Measurements from ENCODE around the gene FAM110D.

Gene FAM110D

DNA sequence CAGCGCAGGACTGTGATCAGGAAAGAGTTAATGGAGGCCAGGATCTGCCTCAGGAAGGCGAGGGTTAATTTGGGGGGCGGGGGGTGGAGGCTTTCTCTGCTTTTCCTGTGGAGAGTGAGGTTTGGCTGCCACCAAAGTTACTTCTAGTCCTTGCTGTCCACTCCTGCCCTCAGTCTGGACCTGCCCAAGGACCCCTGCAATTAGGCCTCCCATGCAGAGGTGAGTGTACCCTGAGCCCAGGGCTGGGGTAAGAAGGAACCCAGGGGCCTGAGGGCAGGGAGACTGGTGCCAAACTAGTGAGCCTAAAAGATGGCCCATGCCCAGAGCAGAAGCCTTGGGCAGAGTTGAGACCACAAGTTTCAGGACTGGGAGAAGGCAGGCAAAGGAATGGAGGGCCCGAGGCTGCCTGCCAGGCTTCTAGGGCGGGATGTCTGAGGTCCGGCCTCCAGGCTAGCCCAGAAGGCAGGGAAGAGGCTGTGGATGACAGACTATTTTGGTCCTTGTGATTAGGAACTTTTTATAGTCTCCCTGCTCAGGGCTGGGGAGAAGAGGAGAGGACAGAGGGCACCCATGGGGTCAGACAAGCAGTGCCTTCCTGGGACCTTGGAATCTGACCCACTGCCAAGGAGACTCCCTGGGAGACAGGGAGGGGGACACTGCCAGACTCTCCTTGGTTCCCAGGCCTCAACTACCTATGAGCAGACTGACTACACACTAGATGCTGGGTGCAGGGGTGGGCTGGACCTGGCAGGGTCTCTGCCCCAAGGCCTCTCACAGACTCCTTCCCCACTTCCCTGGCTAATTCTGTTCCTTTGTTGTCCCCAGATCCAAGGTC lies at the start of gene FAM110D:
Gene FAM110D (plus strand): TSS at position 172 of the 835 bp plus-strand sequence. CDS start 2,213 bp downstream, outside the sequence.
- DNase-seq = no peak

DNA sequence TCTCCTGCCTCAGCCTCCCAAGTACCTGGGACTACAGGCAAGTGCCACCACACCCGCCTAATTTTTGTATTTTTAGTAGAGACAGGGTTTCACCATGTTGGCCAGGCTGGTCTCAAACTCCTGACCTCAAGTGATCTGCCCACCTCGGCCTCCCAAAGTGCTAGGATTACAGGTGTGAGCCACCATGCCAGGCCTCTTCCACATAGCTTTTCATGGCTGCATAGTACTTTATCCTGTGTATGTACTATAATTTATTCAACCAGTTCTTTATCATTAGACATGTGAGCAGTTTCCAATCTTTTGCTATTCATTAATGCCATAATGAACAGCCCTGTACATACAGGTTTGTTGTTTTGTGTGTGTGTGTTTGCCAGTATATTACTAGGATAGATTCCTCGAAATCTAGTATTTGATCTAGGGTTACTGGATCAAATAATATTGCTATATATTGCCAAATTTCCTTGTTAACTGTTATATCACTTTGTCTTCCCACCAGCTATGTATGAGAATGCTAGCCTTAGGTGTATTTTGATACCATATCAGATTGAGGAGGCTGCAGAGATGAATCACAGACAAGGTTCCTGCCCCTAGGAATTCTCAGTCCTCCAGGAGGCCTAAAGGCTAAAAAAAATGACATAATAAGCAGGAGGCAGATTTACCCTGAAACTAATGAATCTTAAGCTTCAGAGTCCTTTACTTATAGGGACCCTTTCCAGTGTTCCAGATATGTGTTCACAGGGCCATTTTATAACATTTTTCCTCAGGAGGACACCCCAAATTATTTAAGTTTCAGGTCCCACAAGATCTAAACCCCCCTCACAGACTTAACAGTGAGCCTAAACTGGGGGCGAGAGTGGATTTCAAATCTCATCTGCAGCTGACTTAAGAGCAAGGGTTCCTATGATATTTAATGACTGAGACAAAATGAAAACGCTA lies 49.4 kb upstream of the FAM110D start:
- peak in 1 of 3 experiments; percentile 39 for DNase-seq

- DNase-seq = peak; percentile 88 to 93 (median 89)
Measured at GRCh38 chr1:26110731-26111529, 47.9 kb upstream of the FAM110D start.

GRCh38 chr1:26111530-26112406 lies 47.1 kb upstream of the FAM110D start, which contains the start of gene PDIK1L:
PDIK1L (plus strand) TSS chr1:26111824; CDS start chr1:26114309, 2,485 bp downstream.
- peak; percentile 95 for DNase-seq

DNA sequence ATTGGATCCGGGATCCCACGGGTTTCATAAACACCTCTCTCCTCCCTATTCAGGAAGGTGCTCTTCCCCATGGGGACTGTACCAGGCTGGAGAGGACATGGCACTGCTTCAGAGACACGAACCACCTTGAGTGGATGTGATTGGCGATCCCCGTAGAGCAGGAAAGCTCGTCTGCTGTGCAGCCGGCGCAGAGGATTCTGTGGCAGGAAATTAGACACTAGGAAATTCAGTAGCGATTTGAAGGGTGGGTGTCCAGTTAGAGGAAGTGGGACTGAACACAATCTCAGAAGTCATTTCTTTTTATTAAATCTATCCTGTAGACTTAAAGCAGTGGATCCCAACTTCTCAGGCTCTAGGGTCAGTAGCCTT lies 46.5 kb upstream of the FAM110D start:
- DNase-seq = peak; percentile 74 to 87 (median 75)

DNA sequence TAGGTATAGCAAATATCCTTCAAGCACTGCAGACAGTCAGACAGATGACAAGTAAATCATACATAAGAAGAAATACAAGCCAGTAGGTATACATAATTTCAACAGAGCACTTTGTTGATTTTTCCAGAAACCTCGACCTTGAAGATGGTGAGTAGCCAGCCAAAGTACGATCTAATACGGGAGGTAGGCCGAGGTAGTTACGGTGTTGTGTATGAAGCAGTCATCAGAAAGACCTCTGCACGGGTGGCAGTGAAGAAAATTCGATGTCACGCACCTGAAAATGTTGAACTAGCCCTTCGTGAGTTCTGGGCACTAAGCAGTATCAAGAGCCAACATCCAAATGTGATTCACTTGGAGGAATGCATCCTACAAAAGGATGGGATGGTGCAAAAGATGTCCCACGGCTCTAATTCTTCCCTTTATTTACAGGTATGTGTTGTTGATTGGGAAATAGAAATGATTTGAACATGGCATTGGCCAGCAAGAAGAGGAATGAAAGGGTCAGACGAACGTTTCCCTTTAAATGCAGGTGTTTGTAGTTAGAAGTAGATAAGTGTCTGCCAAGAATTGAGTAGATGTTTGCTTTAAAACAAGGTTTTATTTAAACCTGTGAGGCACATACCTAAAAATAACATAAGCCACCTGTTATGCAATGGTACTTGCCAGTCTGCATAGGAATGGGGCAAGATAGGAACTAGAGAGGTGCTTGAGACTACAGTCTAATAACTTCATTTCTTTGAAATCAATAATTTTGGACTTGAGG lies 44.5 kb upstream of the FAM110D start:
- DNase-seq = no peak

- DNase-seq = no peak
Measured at GRCh38 chr1:26119892-26120608, 38.8 kb upstream of the FAM110D start.

DNA sequence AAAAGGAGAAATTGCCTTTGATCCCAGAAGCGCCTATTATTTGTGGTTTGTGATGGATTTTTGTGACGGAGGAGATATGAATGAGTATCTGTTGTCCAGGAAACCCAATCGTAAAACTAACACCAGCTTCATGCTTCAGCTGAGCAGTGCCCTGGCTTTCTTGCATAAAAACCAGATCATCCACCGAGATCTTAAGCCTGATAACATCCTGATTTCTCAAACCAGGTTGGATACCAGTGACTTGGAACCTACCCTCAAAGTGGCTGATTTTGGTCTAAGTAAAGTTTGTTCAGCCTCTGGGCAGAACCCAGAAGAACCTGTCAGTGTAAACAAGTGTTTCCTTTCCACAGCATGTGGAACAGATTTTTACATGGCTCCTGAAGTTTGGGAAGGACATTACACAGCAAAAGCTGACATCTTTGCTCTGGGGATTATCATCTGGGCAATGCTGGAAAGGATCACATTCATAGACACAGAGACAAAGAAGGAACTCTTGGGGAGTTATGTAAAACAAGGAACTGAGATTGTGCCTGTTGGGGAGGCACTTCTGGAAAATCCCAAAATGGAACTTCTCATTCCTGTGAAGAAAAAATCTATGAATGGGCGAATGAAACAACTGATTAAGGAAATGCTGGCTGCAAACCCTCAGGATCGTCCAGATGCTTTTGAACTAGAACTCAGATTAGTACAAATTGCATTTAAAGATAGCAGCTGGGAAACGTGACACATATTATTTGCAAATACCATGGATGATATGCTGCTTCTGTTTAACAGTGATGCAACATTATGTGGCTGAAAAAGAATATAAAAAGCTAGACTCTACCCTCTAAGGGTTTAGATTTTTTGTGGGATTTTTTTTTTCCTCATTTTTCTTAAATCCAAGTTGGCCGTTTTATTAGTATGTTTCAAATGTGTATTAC lies 36.8 kb upstream of the FAM110D start:
- no peak for DNase-seq

DNA sequence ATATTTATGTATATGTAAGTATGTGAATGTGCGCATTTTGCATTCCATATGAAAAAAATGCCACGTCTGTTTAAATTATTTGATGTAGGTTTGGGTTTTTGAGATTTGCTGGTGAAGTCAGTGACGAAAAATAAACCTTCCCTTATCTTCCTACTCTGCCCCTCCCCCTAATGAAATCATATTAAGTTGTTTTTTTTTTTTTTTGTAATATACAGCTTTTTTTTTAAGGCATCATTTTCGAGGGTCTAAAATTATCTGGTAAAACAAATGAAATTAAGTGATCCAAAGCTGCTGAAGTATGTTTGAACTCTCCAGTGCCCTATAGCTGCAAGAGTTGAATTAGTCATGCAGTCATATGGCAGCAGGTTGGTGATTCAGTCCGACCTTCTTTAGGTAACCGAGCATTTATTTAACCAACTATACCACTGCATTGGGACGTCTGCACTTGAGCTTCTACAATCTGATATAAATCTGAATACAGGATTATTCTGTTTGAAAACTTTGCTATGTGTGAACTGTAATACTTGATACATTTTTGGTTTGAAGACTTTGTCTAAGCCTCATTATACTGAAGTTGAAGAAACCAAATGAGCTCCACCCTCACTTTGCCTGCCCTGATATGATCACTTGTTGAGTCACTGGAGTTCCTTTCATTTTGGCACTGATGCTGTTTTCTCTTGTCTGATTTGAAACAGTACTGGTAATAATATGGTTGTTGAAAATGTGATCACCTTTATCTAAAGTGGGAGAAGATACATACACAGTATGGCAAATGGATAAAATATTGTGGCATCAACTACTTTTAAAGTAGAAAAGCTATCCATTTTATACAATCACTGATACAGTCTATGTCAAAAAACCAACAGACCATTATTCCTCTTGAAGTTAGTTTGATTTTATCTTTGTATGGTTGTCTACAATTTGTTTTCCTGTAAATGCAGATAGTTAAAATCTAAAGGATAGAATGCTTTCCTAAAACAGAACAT lies 35.6 kb upstream of the FAM110D start:
- no peak for DNase-seq

DNA sequence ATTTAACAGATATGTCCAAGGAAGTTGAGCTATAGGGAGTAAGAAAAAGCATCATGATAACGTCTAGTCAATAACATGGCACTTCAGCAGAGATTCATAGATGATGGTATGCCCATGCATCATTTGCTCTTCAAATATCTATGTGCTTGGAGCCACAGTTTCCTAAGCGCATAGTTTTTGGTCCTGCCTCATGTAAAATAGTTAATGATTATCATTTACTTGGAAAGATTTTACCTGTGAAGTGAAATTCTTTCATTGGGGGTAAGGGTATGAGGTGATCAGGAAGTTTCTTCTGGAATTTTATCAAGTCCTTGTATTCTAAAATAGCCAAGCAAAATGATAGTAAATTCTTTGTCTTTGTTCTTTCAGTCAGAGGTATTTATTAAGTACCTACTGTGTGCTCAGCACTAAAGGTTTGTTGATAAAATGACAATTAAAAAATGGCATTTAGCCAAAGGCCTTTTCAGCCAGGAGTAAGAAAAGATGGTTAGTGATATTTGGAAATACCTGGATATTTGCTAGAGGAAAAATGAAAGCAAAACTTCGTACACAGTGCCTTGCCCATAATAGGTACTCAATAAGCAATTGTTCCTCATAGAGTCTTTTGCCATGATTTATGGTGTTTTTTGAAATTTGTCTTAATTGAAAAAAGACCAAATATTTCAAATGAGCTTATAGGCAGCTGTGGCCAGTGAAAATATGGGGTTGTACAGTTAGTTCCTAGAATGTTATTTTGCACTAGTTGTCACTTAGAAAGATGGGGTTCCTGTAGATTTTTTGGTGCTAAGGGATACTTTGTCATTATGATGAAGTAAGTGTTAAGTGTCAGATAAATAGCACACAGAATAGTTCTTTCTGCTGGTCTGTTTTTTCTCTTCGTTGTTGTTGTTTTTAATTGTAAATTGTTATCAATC lies 34.2 kb upstream of the FAM110D start:
- DNase-seq = no peak

DNA sequence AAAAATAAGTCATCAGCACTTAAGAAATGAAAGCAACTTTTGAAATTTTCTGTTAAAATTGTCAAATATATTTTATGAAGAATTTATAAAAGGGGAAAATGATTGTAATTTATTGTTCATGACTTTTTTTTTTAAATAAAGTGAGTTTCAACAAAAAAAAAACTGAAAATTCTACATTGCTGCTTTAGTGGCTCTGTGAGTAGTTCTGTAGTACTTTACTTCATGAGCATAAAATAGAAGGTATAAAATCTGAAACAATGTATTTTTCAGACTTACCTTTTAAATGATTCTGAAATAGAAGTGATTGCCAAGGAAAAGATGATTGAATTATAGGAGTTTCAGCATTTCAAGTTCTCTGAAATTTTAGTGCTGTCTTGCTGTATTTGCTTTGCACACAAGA lies 33.5 kb upstream of the FAM110D start:
- no peak for DNase-seq

- DNase-seq = no peak
Measured at GRCh38 chr1:26125946-26126320, 32.9 kb upstream of the FAM110D start.

GRCh38 chr1:26126321-26127084 lies 32.4 kb upstream of the FAM110D start:
- peak in 2 of 3 experiments; percentile 59 to 97 for DNase-seq

- DNase-seq = no peak
Measured at GRCh38 chr1:26127235-26128163, 31.4 kb upstream of the FAM110D start.

DNA sequence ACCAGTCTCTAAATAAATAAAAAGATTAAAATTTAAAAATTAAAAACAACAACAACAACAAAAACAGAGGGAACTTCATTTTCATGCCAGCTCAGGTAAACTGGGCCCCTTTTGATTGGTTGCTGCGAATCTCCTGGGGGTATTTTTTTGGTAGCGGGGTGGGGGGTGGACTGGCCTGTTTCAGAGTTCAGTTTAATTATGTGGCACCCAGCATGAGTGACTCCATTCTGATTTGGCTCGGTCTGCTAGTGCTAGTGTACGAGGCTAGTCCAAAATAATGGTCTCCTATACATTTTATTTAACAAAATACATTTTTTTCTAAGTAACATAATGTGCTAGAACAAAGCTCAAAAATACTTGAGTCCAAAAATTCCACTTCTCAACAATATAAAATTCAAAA lies 29.1 kb upstream of the FAM110D start:
- DNase-seq = no peak
